ENCODE data around the gene PSMD11. TPM values are rescaled to one million over a fixed set of nuclear protein-coding genes. Genes with fewer than 3 reads are reported as not detected.
"Not testable (repeated sequence)": the region's sequence is repeated elsewhere in the genome, so short reads cannot be mapped to it uniquely, and the experiment has no call there.

Gene PSMD11
- polyA plus RNA-seq, 4 donors: 72.8 to 116 (median 105) TPM

DNA sequence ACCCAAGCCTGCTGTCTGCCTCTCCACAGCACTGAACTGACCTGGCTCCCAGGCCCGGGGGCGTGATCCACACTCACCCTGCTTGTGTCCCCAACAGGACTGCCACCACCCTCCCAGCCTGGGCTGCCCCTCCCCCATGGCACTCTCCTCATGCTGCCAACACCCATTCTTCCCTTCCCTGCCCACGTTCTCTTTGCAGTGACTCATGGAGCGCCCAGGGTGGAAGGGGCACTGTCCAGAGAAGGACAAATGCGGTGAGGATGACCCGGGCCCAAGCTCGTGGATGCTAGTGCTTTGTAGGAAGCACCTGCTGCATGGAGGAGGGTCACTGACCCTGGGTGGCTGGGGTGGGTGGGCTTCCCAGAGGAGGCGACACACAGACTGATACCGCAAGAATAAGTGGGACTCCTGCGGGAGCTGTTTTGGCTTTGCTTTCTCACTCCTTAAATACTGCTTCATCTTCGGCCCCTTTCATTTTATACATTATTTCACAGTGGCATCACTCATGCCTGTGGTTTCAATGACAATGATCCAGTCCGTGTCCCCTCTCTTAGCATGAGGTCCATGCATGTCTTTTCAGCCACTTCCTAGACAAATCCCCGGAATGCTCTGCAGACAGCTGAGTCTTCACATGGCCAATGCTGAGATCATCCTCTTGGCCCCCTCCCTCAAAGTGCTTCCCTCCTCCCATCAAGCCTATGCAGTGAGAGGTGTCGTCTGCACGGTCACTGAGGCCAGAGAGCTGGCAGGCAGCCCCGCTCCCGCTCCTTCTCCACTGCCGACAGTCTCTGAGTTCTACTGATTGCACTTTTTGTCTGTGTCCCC is 60.1 kb downstream of the PSMD11 start:
- no peak for DNase-seq (ENCODE audit: low read depth in 4 of 4, low spot score in 3 of 4)

DNA sequence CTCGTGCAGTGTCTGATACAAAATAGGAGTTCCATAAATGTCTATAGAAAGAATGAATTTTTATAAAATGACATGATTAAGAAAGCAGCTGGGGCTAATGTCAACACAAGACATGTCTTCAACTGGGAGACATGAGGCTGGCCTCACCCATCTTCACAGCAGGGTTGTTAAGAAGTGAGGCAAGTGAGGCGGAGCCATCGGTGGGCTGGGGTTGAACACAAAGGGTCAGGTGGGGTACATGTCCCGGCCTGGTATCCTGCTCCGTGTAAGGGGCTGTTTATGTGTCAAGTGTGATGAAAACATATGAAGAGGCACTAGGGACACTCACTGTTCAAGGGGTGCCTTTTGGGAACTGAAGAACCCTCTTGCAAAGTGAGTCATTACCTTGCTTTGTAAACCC is 64.6 kb downstream of the PSMD11 start:
- DNase-seq (ENCODE audit: low read depth in 4 of 4, low spot score in 3 of 4): no peak

DNA sequence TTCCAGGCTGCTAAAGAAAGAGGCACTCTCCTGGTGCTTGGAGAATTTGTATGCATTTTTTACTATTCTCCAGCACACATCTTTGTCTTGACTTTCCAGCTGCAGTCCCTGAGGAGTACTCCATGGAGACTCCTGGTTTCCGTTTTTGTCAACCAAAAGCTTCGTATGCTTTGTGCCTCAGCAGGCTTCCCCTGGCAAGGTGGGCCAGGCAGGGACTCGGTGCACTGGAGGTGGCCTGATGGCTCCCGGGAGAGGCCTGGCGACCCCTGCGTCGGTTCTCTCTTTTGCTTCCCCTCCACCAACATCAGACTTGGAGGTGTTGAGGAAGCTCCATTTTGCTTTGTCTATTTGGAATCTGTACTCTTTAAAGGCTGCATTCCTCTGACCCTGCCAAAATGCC is 66.2 kb downstream of the PSMD11 start:
- DNase-seq (ENCODE audit: low read depth in 4 of 4, low spot score in 3 of 4): no peak

DNA sequence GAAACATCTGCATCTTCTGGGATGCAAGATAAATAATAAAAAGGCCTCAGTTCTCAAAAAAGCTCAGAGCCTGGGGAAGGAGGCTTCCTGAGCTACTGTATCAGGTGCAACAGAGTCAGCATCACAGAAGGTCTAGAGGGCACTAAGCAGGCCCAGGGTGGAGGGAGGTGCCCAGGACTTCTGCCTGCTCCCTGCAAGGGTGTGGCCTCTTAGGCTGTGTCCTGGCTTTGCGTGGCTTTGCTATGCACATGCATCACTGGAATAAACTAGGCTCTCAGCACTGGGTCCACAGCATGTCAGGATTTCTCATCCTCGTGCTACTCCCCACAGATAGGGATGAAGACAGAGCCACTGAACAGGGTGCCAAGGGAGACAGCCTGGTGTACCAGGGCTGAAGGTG is 68.0 kb downstream of the PSMD11 start:
- DNase-seq (ENCODE audit: low read depth in 4 of 4, low spot score in 3 of 4): no peak

DNA sequence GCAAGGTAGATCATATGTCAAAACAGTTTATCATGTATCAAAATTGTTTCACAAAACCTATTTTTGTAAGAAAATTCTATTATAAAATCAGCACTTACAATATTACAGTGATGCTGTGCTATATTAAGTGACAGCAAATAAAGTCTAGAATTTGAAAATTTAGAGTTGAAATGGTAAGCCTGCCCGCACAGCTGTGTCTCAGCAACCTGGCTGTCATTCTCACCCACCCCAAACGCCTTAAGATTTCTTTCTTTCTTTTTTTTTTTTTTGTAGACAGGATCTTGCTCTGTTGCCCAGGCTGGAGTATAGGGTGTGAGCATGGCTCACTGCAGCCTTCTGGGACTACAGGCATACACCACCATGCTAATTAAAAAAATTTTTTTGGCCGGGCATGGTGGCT is 69.3 kb downstream of the PSMD11 start:
- DNase-seq (ENCODE audit: low read depth in 4 of 4, low spot score in 3 of 4): no peak

DNA sequence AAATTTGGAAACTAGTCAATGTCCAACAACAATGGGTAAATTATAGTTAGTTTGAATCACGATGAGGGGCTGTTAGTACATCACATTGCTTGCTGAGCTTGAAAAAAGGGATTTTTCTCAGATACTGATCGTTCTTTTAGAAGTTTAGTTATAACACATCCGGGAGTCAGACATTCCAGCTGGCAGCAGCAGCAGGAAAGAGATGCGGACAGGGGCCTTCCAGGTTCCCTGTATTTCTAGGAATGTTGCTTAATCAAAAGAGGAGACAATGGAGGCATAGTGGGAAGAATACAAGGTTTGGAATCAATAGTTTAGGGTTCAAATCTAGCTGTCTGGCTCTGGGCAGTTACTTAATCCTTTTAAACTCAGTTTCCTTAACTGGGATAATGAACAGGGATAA is 70.3 kb downstream of the PSMD11 start:
- DNase-seq (ENCODE audit: low read depth in 4 of 4, low spot score in 3 of 4): no peak

DNA sequence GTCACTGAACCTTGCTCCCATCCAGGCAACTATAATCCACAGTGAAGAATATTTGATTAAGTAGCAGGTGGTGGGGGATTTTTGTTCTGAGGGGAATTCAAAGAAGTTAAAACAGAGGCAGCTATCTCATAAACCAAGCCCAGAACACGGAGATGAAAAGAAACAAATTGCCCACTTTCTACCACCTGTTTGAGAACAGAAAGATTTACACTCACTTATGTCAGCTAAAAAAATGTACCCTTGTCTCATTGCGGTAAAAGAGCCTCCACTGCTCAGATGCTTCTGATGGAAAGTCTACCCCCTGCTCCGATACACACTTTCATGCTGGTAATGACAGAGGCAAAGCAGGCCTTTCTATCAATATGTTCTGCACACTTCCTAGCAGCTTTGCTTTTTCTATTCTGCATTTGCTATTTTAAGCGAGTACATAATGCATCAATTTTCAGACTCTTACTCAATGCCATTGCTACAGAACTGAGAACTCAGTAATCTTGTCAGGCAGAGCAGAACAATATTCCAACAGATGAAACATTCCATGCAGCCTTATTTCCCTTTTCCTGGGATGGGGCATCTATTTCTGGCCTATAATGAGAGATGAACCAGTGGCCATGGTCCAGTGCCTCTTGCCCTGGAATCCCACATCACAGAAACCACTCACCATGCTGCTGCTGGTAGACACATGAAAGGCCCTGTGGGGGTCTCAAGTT is 71.5 kb downstream of the PSMD11 start:
- DNase-seq (ENCODE audit: low read depth in 4 of 4, low spot score in 3 of 4): no peak

DNA sequence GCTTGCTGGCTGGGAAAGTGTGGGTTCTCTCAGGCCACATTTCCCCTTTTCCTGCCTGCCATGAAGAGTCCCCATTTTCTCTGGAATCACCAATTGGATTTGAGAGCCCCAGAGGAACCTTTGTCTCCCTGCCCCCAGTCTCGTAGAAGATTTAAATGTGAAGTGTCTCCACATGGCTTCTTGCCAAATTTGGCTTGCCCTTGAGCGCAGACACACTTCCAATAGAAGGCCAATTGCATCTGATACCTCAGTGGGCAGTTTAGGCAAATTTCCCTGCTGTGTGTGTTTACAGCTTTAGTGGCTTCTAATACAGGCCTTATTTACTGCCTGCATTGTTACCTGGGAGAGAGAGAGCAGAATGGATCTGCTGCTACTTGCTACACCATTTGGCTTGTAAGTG is 72.1 kb downstream of the PSMD11 start:
- DNase-seq (ENCODE audit: low read depth in 4 of 4, low spot score in 3 of 4): no peak

DNA sequence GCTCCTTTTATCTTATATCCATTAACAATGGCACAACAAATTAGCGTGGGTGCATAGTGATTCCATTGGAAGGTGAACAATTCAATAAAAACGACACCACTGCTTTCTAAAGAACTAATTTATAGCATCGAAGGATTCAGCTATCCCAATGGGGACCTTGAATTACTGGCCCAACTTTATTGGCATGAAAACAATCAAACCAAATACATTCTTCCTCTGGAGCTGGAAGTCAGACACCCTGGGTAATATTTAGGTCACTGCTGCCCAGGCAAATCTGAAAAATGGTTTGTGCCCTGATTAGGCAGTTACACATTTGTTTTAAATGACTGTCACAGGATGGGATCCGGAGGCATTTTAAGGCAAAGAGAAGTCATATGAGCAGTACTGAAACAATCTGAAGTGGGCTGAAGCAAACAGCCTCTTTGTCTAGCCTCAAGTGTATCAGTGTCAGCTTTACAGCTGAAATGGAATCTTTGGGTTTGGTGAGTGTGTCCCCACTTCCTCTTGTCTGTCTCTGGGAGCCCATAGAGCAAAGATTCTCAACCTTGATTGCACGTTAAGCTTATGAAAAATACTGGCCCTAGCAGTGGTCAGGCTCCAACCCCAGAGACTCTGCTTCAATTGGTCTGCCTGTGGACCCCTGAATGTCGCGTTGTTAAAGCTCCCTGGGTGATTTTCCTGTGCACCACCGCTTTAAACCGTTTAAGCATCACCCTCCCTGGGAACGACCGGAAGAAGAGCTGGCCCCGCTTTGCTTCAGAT is 72.8 kb downstream of the PSMD11 start:
- DNase-seq (ENCODE audit: low read depth in 4 of 4, low spot score in 3 of 4): no peak

DNA sequence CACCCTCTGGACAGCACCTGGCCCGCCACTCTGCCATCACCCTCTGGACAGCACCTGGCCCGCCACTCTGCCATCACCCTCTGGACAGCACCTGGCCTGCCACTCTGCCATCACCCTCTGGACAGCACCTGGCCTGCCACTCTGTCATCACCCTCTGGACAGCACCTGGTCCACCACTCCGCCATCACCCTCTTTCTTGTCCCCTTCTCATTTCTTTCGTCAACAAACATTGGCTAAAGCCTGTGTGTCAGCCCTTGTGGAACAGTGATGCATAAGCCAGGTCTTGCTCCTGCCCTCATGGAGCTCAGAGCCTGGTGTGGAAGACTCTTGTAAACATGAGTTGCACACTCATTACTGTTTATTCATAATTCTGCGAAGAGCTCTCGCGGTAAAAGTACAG is 73.7 kb downstream of the PSMD11 start:
- no peak for DNase-seq (ENCODE audit: low read depth in 4 of 4, low spot score in 3 of 4)

DNA sequence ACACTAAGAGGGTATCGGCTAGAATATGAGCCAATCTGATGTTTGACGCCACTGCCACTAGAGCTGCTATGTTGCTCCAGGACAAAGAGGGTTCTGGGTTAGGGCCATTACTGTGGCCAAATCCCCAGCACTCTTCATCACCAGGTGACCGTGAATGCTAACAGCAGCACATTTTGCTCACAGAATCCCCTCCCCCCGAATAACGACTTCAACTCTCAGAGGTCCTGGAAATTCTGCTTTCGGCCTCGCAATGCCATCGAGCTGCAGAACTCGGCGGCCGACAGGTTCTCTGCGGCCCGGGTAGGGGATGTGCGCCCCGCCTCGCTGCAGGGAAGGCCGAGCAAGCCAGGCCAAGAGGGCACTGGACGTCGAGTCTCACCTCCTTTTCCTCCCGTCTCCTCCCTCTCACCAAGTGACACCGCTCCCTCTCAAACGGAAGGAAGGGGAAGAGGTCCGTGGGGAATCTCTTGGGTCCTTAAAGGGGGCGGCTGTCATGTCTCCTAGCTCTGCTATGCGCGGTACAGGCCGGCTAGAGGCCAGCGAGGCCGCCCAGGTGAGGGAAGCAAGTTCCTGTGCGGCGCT is 74.4 kb downstream of the PSMD11 start:
- DNase-seq (ENCODE audit: low read depth in 4 of 4, low spot score in 3 of 4): no peak

DNA sequence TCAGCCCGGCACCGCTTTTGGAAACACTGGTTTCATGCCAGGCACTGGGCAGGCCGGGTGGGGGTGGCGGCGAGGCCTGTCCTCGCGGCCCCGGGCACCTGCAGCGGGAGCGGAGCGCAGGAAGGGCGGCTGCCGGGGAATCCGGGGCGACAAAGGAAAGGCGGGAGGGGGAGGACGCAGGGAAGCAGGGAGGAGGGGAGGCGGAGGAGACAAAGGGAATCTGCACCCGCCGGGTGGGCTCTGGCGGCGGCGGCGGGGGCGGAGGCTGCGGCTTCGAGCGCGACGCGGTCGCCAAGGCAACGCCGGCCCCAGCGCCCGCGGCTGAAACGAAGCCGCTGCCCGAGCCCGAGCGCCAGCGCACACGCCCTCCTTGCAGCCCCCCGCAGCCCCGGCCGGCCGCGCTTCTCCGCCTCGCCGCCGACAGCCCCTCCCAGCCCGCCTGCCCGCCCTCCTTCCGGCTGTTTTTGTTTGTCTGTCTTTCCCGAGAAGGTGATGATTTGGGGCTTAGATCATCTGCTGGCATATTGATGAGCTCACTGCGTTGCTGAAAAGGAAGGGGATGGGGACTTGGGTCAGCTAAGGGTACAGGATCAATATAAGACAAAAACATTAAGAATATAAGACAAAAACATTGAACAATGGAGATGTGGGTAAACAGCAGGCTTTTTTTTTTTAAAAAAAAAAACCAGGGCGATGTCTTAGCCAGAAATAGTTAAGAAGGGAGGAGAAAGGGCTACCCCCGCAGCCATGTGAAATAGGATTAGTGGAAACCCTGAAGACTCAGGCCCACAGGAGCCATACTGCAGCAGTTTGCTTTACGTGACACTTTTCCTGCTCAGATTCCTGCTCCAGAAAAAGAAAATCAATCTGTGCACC is 75.2 kb downstream of the PSMD11 start:
- DNase-seq (ENCODE audit: low read depth in 4 of 4, low spot score in 3 of 4): no peak

DNA sequence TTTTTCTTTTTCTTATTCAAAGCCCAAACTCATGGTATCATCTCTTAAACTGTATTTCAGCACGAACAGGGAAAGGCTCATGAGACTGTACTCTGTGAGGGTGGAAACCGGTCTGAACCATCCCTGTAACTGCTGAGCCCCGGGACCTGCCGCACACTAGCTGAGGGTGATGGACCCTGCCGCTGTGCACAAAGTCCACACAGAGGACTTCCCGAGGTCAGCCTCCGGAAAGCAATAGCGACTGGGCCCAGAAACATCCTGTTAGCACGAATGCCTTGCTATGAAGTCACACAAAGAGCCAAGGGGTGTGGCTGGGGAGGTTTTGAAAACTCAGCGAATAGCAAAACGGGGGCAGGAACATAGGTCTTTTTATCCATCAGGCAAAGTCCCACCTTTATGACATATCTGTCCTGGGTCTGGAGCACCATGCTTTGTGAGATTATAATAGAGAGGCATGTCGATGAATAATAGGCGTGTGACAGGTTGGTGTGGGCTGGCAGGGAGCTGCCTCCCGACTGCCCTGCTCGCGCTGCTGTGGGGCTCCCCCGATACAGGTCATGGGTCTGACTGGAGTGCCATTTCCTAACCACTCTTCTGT is 75.9 kb downstream of the PSMD11 start:
- DNase-seq (ENCODE audit: low read depth in 4 of 4, low spot score in 3 of 4): no peak

DNA sequence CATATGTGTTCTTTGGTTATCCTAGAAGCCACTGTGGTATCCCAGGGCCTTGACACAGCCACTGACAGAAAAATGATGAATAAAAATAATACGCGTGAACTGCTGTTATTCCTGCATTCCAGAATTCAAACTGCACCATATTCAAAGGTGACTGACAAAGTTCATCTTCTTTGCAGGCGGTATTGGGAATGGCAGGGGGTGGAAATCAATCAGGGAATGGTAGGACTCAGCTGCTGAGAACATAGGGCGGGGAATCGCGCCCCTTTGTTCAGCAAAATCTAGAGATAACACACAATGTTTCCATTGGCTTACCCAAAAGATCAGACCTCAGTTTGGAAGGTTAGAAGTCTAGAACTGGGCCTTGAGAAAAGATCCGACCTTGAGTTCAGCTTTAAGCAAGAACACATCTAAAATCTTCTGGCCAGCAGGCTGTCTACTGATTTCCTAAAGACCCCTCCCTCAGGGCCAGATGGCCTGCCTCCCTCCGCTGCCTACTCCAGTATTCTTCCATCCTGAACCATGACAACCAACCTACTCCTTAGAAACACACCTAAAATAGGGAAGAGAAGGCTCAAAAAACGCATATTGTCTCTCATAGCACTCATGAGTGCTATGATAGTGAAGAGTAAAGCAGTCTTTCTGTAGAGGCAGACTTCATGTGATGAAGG is 76.6 kb downstream of the PSMD11 start:
- no peak for DNase-seq (ENCODE audit: low read depth in 4 of 4, low spot score in 3 of 4)

DNA sequence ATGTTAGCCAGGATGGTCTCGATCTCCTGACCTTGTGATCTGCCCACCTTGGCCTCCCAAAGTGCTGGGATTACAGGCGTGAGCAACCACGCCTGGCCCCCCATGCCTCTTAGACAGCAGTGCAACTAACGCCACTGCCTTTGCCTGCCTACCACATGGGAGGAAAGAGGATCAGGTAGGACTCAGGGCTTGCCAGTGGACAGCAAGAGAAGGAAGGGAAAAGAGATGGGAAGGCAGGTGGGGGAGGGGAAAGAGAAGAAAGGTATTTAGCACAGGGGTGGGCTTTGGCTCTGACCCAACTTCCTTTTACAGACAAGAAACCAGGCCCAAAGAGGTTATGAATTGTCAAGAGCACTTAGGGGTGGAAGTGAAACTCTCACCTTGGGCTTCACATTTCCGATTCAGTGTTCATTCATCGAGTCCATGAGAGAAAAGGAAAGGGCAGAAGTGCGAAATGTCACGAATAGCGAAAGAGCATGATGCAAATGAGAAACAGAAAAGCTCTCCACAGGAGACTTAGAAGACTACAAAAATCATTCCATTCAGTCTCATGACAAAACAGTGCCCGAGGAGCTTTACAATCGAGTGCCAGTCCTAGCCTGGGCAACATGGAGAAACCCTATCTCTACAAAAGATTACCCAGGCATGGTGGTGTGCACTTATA is 78.8 kb downstream of the PSMD11 start:
- DNase-seq (ENCODE audit: low read depth in 4 of 4, low spot score in 3 of 4): no peak

DNA sequence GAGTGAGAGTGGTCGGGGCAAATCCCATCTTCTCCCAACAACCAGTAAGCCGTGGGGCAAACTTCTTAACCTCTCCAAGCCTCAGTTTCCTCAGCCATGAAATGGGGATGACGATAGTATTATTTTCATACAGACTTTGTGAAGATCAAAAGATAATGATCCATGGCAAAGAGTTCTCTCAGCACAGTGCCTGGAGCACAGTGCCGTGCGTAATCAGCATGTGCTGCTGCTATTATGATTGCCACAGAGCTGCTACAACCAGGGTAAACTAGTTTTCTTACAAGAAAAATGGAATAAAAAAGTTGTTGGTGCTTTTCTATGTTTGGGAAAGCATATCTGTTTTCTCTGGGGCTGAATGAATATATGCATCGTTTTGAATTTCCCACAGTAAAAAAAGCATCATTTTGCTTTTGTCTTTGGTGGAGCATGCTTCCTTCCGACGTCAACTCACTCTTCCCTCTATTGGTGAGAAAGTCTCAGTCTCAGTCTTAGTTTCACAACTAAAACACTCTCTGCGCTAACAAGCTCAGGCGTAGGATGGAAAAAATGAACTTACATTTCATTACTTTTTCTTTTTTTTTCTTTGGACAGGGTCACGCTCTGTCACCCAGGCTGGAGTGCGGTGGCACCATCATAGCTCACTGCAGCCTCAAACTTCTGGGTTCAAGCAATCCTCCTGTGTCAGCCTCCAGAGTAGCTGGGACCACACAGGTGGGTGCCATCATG is 79.7 kb downstream of the PSMD11 start:
- no peak for DNase-seq (ENCODE audit: low read depth in 4 of 4, low spot score in 3 of 4)

DNA sequence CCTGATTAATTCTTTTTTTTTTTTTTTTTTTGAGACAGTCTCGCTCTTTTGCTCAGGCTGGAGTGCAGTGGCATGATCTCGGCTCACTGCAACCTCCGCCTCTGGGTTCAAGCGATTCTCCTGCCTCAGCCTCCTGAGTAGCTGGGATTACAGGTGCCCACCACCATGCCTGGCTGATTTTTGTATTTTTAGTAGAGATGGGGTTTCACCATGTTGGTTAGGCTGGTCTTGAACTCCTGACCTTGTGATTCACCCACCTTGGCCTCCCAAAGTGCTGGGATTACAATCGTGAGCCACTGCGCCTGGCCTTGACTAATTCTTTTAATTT is 80.2 kb downstream of the PSMD11 start:
- not testable (repeated sequence) for DNase-seq (ENCODE audit: low read depth in 4 of 4, low spot score in 3 of 4)

DNA sequence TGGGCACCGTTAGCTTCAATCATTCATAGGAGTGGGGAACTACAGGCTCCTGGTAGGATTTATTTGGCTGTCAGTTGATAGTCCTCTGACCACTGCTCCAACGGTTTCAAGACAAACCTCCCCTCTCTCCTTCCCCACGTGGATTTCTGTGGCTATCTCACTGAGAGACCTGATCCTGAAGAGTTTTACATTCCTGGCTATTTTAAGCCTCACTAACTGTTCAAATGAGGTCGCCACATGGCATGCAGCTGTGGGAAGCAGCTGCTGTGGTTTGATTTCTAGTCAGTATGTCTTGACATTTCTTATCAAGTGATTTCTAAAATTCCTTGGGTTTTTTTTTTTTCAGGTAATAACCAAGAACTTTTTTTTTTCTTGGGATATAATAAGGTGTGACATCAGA is 80.8 kb downstream of the PSMD11 start:
- no peak for DNase-seq (ENCODE audit: low read depth in 4 of 4, low spot score in 3 of 4)
